B cell (primary cell): ENCODE measurements around the gene USP12. TPM values are rescaled to one million over a fixed set of nuclear protein-coding genes. Genes with fewer than 3 reads are reported as not detected.

Experiments used
- ATAC-seq: fragments of 200-7000 bp; cut with Tn5 transposase; one replicate; pipeline ENCODE4 v1.10.0; 2021; ENCODE audit warnings: low read depth, mild to moderate bottlenecking, moderate number of reproducible peaks, moderate library complexity
- CTCF ChIA-PET: fragments of 350-600 bp; sonication (Branson Sonifier 250); formaldehyde crosslinking; loops from one replicate; lab custom pipeline; 2021; ENCODE audit warnings: antibody characterized with exemption, inconsistent platforms; lab: Charles Lee
- POLR2A ChIA-PET: fragments of 350-600 bp; sonication (Branson Sonifier 250); formaldehyde crosslinking; loops from one replicate; lab custom pipeline; 2021; ENCODE audit warnings: antibody characterized with exemption; lab: Charles Lee
- DNase-seq: peaks from one replicate; pipeline ENCODE4 v3.0.0; 2013
- H2AFZ ChIP-seq: 2 replicates; pipeline ENCODE4 v1.6.1; 2012; ENCODE audit warnings: mild to moderate bottlenecking, low read depth, low read length; ENCODE audit not compliant: insufficient read depth, poor library complexity, severe bottlenecking
- H3K27ac ChIP-seq, 2 donors: 1 replicate in 1 of 2; 2 replicates in 1 of 2; pipeline ENCODE4 v1.5.1; 2012 to 2013; ENCODE audit warnings: low read length in 2 of 2, mild to moderate bottlenecking in 2 of 2, moderate library complexity in 1 of 2
- H3K27me3 ChIP-seq, 4 experiments: fragments of 200-600 bp in 1 of 4; sonication (generic) in 1 of 4; replicated peaks in 1 of 4; 1 replicate in 2 of 4; 2 replicates in 2 of 4; pipeline versions ENCODE4 v1.6.1 to v1.7.0; 2013 to 2016; ENCODE audit warnings: low read length in 3 of 4, mild to moderate bottlenecking in 2 of 4, mixed read lengths in 1 of 4, moderate library complexity in 1 of 4; ENCODE audit not compliant: insufficient read depth in 4 of 4, control insufficient read depth in 3 of 4; ENCODE audit errors: control extremely low read depth in 1 of 4
- H3K36me3 ChIP-seq, 2 experiments: replicated peaks in 1 of 2; 1 replicate in 1 of 2; 2 replicates in 1 of 2; pipeline versions ENCODE4 v1.6.1 to v1.7.1; 2013; ENCODE audit warnings: low read length in 1 of 2; ENCODE audit not compliant: insufficient read depth in 2 of 2, control insufficient read depth in 1 of 2; ENCODE audit errors: control extremely low read depth in 1 of 2, extremely low read depth in 1 of 2
- H3K4me1 ChIP-seq, 2 donors: fragments of 200-600 bp in 1 of 2; sonication (generic) in 1 of 2; 1 replicate in 1 of 2; 2 replicates in 1 of 2; pipeline versions ENCODE4 v1.5.1 to v1.6.1; 2013 to 2017; ENCODE audit warnings: low read length in 2 of 2; ENCODE audit not compliant: control insufficient read depth in 2 of 2, insufficient read depth in 2 of 2
- H3K4me2 ChIP-seq: replicated peaks from 2 replicates; pipeline ENCODE3; 2012; ENCODE audit warnings: mild to moderate bottlenecking, low read depth, low read length; ENCODE audit not compliant: poor library complexity, severe bottlenecking
- H3K4me3 ChIP-seq, 5 experiments: fragments of 200-600 bp in 1 of 5; sonication (generic) in 1 of 5; 1 replicate in 3 of 5; 2 replicates in 2 of 5; pipeline versions ENCODE4 v1.5.1 to v1.7.0; 2011 to 2016; ENCODE audit warnings: low read length in 4 of 5, mild to moderate bottlenecking in 4 of 5, low read depth in 2 of 5, control low read depth in 1 of 5, moderate library complexity in 1 of 5; ENCODE audit not compliant: insufficient read depth in 1 of 5; ENCODE audit errors: control extremely low read depth in 1 of 5, extremely low read depth in 1 of 5
- H3K79me2 ChIP-seq: fragments of 200-600 bp; sonication (generic); one replicate; pipeline ENCODE4 v1.6.0; 2016; ENCODE audit warnings: low read length; ENCODE audit not compliant: control insufficient read depth, insufficient read depth
- H3K9ac ChIP-seq: fragments of 200-600 bp; sonication (generic); 2 replicates; pipeline ENCODE4 v1.6.1; 2017; ENCODE audit warnings: mild to moderate bottlenecking, low read length, moderate library complexity
- H3K9me3 ChIP-seq, 3 donors: one replicate each; pipeline versions ENCODE4 v1.6.1 to v1.7.1; 2013; ENCODE audit warnings: low read length in 2 of 3; ENCODE audit not compliant: control insufficient read depth in 2 of 3, insufficient read depth in 1 of 3; ENCODE audit errors: control extremely low read depth in 1 of 3
- H4K20me1 ChIP-seq: 2 replicates; pipeline ENCODE4 v1.6.0; 2012; ENCODE audit warnings: mild to moderate bottlenecking, low read length; ENCODE audit not compliant: insufficient read depth, control insufficient read depth, poor library complexity, severe bottlenecking
- H3K27ac Mint-ChIP-seq: one replicate; pipeline ENCODE4 v1.8.0; 2021; ENCODE audit warnings: mixed read lengths
- H3K27me3 Mint-ChIP-seq: one replicate; pipeline ENCODE4 v1.8.0; 2021; ENCODE audit warnings: mixed read lengths
- H3K4me1 Mint-ChIP-seq: one replicate; pipeline ENCODE4 v1.8.0; 2021; ENCODE audit warnings: mixed read lengths
- H3K4me3 Mint-ChIP-seq: one replicate; pipeline ENCODE4 v1.8.0; 2021; ENCODE audit warnings: mixed read lengths
- H3K9me3 Mint-ChIP-seq: one replicate; pipeline ENCODE4 v1.8.0; 2022; ENCODE audit warnings: mixed read lengths; ENCODE audit not compliant: insufficient read depth
- CTCF ChIP-seq: fragments of 200-600 bp; IDR thresholded peaks from one replicate; pipeline ENCODE4 v1.8.0; 2022; ENCODE audit warnings: antibody characterized with exemption, mild to moderate bottlenecking
- EZH2 ChIP-seq: IDR thresholded peaks from 2 replicates; pipeline ENCODE4 v1.6.1; 2012; ENCODE audit warnings: borderline replicate concordance, low read depth, mild to moderate bottlenecking, moderate library complexity, low read length; ENCODE audit not compliant: insufficient read depth, poor library complexity, severe bottlenecking
- WGBS: methylation state at CpG from one replicate; pipeline ENCODE4 v1.1.5; 2013; ENCODE audit warnings: missing lambda C conversion rate; ENCODE audit not compliant: insufficient coverage; 5-methylcytosine and 5-hydroxymethylcytosine counted together
- intact Hi-C: fragments of 100-400 bp; cut with micrococcal nuclease; formaldehyde crosslinking; loops from one replicate; pipeline ENCODE4 v1.10.0; 2022
- polyA plus RNA-seq: library from polyadenylated mRNA; depleted of rRNA; stranded (reverse); fragments of >200 nt; gene quantifications from 2 replicates; pipeline ENCODE4 v1.2.3, GENCODE V29; 2012
- total RNA-seq, 2 donors: library from RNA; stranded (reverse); fragments of 120-200 nt in 1 of 2; gene quantifications; 1 replicate in 1 of 2; 2 replicates in 1 of 2; pipeline versions ENCODE4 v1.2.3 to v1.2.4, GENCODE V29; 2013 to 2022

The USP12 gene
- total and polyA plus RNA-seq, 2 donors (not counting 1 experiment from before 2014, with no cell fraction given) = 21.7 to 46.3 TPM

GRCh38 chr13:27182844-27183497 lies 11.4 kb upstream of the USP12 start:
- CTCF ChIA-PET = interaction anchor here (0.5 kb wide), 1 partner anchor 57 kb away, joined by 4 read pairs; no protein-coding TSS in a partner anchor
- H3K9me3 Mint-ChIP-seq = peaks cover 3% of the 10 kb centered on the region
- 88% methylated on average over 10 of the region's 10 CpGs for WGBS
- Histone ChIP-seq H3K79me2 (no peaks in the 10 kb centered on the region), H3K27me3 (no peaks in the 10 kb centered on the region), H3K36me3 (no peaks in the 10 kb centered on the region), H2AFZ (no peak overlapping the region), H3K9ac (no peak overlapping the region), H3K4me1 (peaks cover under 1% of the 10 kb centered on the region in 2 donors), H3K4me3 (no peak overlapping the region), H4K20me1 (no peaks in the 10 kb centered on the region), H3K4me2 (no peak overlapping the region), H3K27ac (no peak overlapping the region), H3K9me3 (peaks cover 0 to 3% (median 0%) of the 10 kb centered on the region in 3 donors)
- ATAC-seq (no peak), DNase-seq (no peak)
- intact Hi-C loops = no loop called here
- H3K4me1 Mint-ChIP-seq = peaks cover 5% of the 10 kb centered on the region
- H3K27ac Mint-ChIP-seq = no peak overlapping the region
- no peak for TF ChIP-seq CTCF
- no peaks in the 10 kb centered on the region for H3K27me3 Mint-ChIP-seq
- no peak overlapping the region for H3K4me3 Mint-ChIP-seq
- POLR2A ChIA-PET = no interaction called here

GRCh38 chr13:27182054-27182453 lies 10.4 kb upstream of the USP12 start:
- DNase-seq (no peak), ATAC-seq (no peak)
- Histone ChIP-seq H3K36me3 (no peaks in the 10 kb centered on the region), H4K20me1 (no peaks in the 10 kb centered on the region), H3K4me1 (peaks cover 7 to 8% of the 10 kb centered on the region in 2 donors), H3K4me3 (no peak overlapping the region), H3K27ac (no peak overlapping the region), H3K9ac (no peak overlapping the region), H3K4me2 (no peak overlapping the region), H3K9me3 (peaks cover 0 to 3% (median 0%) of the 10 kb centered on the region in 3 donors), H3K79me2 (no peaks in the 10 kb centered on the region), H3K27me3 (no peaks in the 10 kb centered on the region), H2AFZ (no peak overlapping the region)
- Mint-ChIP-seq H3K4me1 (peaks cover 11% of the 10 kb centered on the region), H3K4me3 (no peak overlapping the region), H3K27me3 (no peaks in the 10 kb centered on the region), H3K27ac (no peak overlapping the region), H3K9me3 (peaks cover 3% of the 10 kb centered on the region)
- POLR2A ChIA-PET = no interaction called here
- no peak for TF ChIP-seq EZH2
- no peak for TF ChIP-seq CTCF
- WGBS = no CpG with 5 or more reads among the region's 2 CpGs
- CTCF ChIA-PET = no interaction called here
- intact Hi-C loops = no loop called here
